HepG2 (cell line): ENCODE results near the gene TSHZ2. TPM values are rescaled to one million over a fixed set of nuclear protein-coding genes. Genes with fewer than 3 reads are reported as not detected.

ENCODE experiments used
- ATAC-seq: fragments of 200-7000 bp; cut with Tn5 transposase; 3 replicates; pipeline ENCODE4 v1.9.1; 2020; ENCODE audit warnings: mild to moderate bottlenecking, moderate library complexity
- BruUV-seq: library from RNA; stranded (reverse); fragments of 400-500 nt; replicated peaks from 2 replicates; lab custom pipeline; 2021; lab: Mats Ljungman, UMichigan
- CTCF ChIA-PET: fragments of 300-600 bp; formaldehyde crosslinking; extraction: SDS; loops from one replicate; lab custom pipeline; 2021; ENCODE audit warnings: low total read pairs, inconsistent platforms, low intra/inter-chr PET ratio; lab: Yijun Ruan, JAX
- POLR2A ChIA-PET: fragments of 350-600 bp; sonication (Branson Sonifier 250); formaldehyde crosslinking; loops from one replicate; lab custom pipeline; 2020; ENCODE audit warnings: antibody characterized with exemption, inconsistent platforms; lab: Yijun Ruan, JAX
- DNase-seq: peaks from one replicate; pipeline ENCODE4 v3.0.0-alpha.2; 2015; ENCODE audit warnings: low spot score
- FAIRE-seq: peaks from 3 replicates; lab custom pipeline; 2011; peaks lifted over from hg19 to GRCh38; lab: Jason Lieb, UNC
- H2AFZ ChIP-seq: one replicate; pipeline ENCODE4 v1.6.1; 2011; ENCODE audit warnings: low read length, inconsistent platforms
- H3K27ac ChIP-seq: fragments of 300-600 bp; 3 replicates; pipeline ENCODE4 v1.8.0; 2011; ENCODE audit warnings: mixed run types, mild to moderate bottlenecking, mixed read lengths, low read length, inconsistent platforms; ENCODE audit not compliant: insufficient read depth; ENCODE audit errors: extremely low read length
- H3K27me3 ChIP-seq, 2 experiments: fragments of 200-600 bp in 1 of 2; 2 replicates in 1 of 2; 3 replicates in 1 of 2; pipeline versions ENCODE4 v1.6.0 to v1.8.0; 2011; ENCODE audit warnings: low read length in 2 of 2, mild to moderate bottlenecking in 2 of 2, moderate library complexity in 2 of 2, inconsistent platforms in 1 of 2; ENCODE audit not compliant: insufficient read depth in 2 of 2, control insufficient read depth in 1 of 2
- H3K36me3 ChIP-seq, 2 experiments: fragments of 200-600 bp in 1 of 2; replicated peaks in 1 of 2; 2 replicates in 1 of 2; 3 replicates in 1 of 2; pipeline versions ENCODE4 v1.5.1 to v1.8.0; 2011; ENCODE audit warnings: low read length in 2 of 2, inconsistent platforms in 1 of 2; ENCODE audit not compliant: insufficient read depth in 2 of 2, control insufficient read depth in 1 of 2
- H3K4me1 ChIP-seq: 2 replicates; pipeline ENCODE4 v1.5.1; 2012; ENCODE audit warnings: low read length, inconsistent platforms; ENCODE audit not compliant: insufficient read depth
- H3K4me2 ChIP-seq: 2 replicates; pipeline ENCODE4 v1.6.0; 2011; ENCODE audit warnings: low read depth, low read length, inconsistent platforms
- H3K4me3 ChIP-seq, 3 experiments: fragments of 200-600 bp in 1 of 3; sonication (generic), shearing (Covaris generic) in 1 of 3; replicated peaks in 1 of 3; 2 replicates each; pipeline ENCODE4 v1.5.1; 2011 to 2016; ENCODE audit warnings: low read length in 3 of 3, inconsistent platforms in 2 of 3, low read depth in 2 of 3, mild to moderate bottlenecking in 2 of 3, control low read depth in 1 of 3, mixed read lengths in 1 of 3; ENCODE audit not compliant: insufficient read depth in 1 of 3
- H3K79me2 ChIP-seq: one replicate; pipeline ENCODE4 v1.6.1; 2011; ENCODE audit warnings: low read length, inconsistent platforms; ENCODE audit not compliant: insufficient read depth
- H3K9ac ChIP-seq: 2 replicates; pipeline ENCODE4 v1.6.0; 2011; ENCODE audit warnings: mild to moderate bottlenecking, low read depth, low read length, inconsistent platforms; ENCODE audit not compliant: insufficient read depth
- H3K9me3 ChIP-seq: 2 replicates; pipeline ENCODE4 v1.5.1; 2012; ENCODE audit warnings: mild to moderate bottlenecking, low read length
- H4K20me1 ChIP-seq: 2 replicates; pipeline ENCODE4 v1.6.0; 2011; ENCODE audit warnings: inconsistent platforms, mild to moderate bottlenecking, low read length, moderate library complexity; ENCODE audit not compliant: insufficient read depth
- BORCS8-MEF2B ChIP-seq: sonication (generic); formaldehyde crosslinking; IDR thresholded peaks from 2 replicates; pipeline ENCODE4 v1.8.0; 2022; ENCODE audit warnings: mild to moderate bottlenecking, missing genetic modification reagents
- MEIS1 ChIP-seq: sonication (generic); formaldehyde crosslinking; IDR thresholded peaks from 2 replicates; pipeline ENCODE4 v1.9.0; 2021; ENCODE audit warnings: mild to moderate bottlenecking, missing genetic modification reagents, moderate library complexity, borderline replicate concordance
- NR2F1 ChIP-seq, 2 experiments: fragments of 450-650 bp in 1 of 2; formaldehyde crosslinking in 1 of 2; IDR thresholded peaks; 2 replicates each; pipeline versions ENCODE4 v1.5.0 to v1.6.1; 2016 to 2020; ENCODE audit warnings: mild to moderate bottlenecking in 1 of 2, missing compliant biosample characterization in 1 of 2, missing genetic modification reagents in 1 of 2, moderate library complexity in 1 of 2
- PAX8 ChIP-seq: sonication (generic); formaldehyde crosslinking; IDR thresholded peaks from 2 replicates; pipeline ENCODE4 v1.8.0; 2022; ENCODE audit warnings: mild to moderate bottlenecking, missing genetic modification reagents, borderline replicate concordance
- POGK ChIP-seq: sonication (generic); formaldehyde crosslinking; conservative IDR thresholded peaks from 2 replicates; pipeline ENCODE4 v1.8.0; 2022; ENCODE audit warnings: mild to moderate bottlenecking, moderate library complexity, missing genetic modification reagents
- REXO4 ChIP-seq: sonication (generic); formaldehyde crosslinking; IDR thresholded peaks from 2 replicates; pipeline ENCODE4 v1.8.0; 2022; ENCODE audit warnings: missing genetic modification reagents, mild to moderate bottlenecking, borderline replicate concordance
- RFXANK ChIP-seq: IDR thresholded peaks from 2 replicates; pipeline ENCODE4 v1.6.1; 2016
- SETDB1 ChIP-seq: sonication (generic); formaldehyde crosslinking; IDR thresholded peaks from 2 replicates; pipeline ENCODE4 v1.5.1; 2020; ENCODE audit warnings: missing genetic modification reagents, mild to moderate bottlenecking, borderline replicate concordance
- ZNF136 ChIP-seq: sonication (generic); formaldehyde crosslinking; IDR thresholded peaks from 2 replicates; pipeline ENCODE4 v1.8.1; 2022; ENCODE audit warnings: low read depth, mild to moderate bottlenecking, moderate library complexity, missing genetic modification reagents
- ZNF274 ChIP-seq: sonication (generic); formaldehyde crosslinking; IDR thresholded peaks from 2 replicates; pipeline ENCODE4 v1.5.1; 2020; ENCODE audit warnings: mild to moderate bottlenecking, missing genetic modification reagents
- ZNF431 ChIP-seq: sonication (generic); formaldehyde crosslinking; IDR thresholded peaks from 2 replicates; pipeline ENCODE4 v1.9.0; 2022; ENCODE audit warnings: missing genetic modification reagents, low read depth, mild to moderate bottlenecking, borderline replicate concordance
- ZNF432 ChIP-seq: sonication (generic); formaldehyde crosslinking; IDR thresholded peaks from 2 replicates; pipeline ENCODE4 v1.5.0; 2020; ENCODE audit warnings: missing genetic modification reagents, mild to moderate bottlenecking, borderline replicate concordance
- ZNF451 ChIP-seq: sonication (generic); formaldehyde crosslinking; IDR thresholded peaks from 2 replicates; pipeline ENCODE4 v1.5.0; 2020; ENCODE audit warnings: mild to moderate bottlenecking, missing genetic modification reagents
- ZNF543 ChIP-seq: sonication (generic); formaldehyde crosslinking; IDR thresholded peaks from 2 replicates; pipeline ENCODE4 v1.4.0; 2020; ENCODE audit warnings: mild to moderate bottlenecking, missing genetic modification reagents
- ZNF737 ChIP-seq: sonication (generic); formaldehyde crosslinking; IDR thresholded peaks from 2 replicates; pipeline ENCODE4 v1.5.0; 2020; ENCODE audit warnings: missing genetic modification reagents, mild to moderate bottlenecking, borderline replicate concordance
- ZNF782 ChIP-seq: sonication (generic); formaldehyde crosslinking; IDR thresholded peaks from 2 replicates; pipeline ENCODE4 v1.4.0; 2020; ENCODE audit warnings: missing genetic modification reagents, mild to moderate bottlenecking, borderline replicate concordance
- ZNF790 ChIP-seq: sonication (generic); formaldehyde crosslinking; IDR thresholded peaks from 2 replicates; pipeline ENCODE4 v1.8.0; 2022; ENCODE audit warnings: missing genetic modification reagents, mild to moderate bottlenecking, borderline replicate concordance
- WGBS: methylation state at CpG from one replicate; pipeline ENCODE4 v1.1.6; 2017; ENCODE audit warnings: low lambda C conversion rate; 5-methylcytosine and 5-hydroxymethylcytosine counted together
- in situ Hi-C: cut with HindIII; loops from 2 replicates; pipeline ENCODE4 v1.10.0; 2017; ENCODE audit warnings: low pct_unique_long_range_greater_than_20kb; ENCODE audit not compliant: extremely low pct_ligation_motif_present
- intact Hi-C: fragments of 100-400 bp; cut with micrococcal nuclease; formaldehyde crosslinking; loops from one replicate; pipeline ENCODE4 v1.10.0; 2022; ENCODE audit not compliant: unreplicated experiment
- polyA plus RNA-seq, 8 experiments: library from polyadenylated mRNA; depleted of rRNA in 3 of 8; stranded (reverse) in 7 of 8; unstranded in 1 of 8; fragments of >200 nt; fragmentation: Illumina TruSeq in 4 of 8; extraction: Trizol in 4 of 8; gene quantifications; 2 replicates each; pipeline versions ENCODE4 v1.2.1 to v1.2.3, GENCODE V29; 2011 to 2016; ENCODE audit warnings: low read depth in 4 of 8, missing spikeins in 1 of 8, mixed read lengths in 1 of 8; ENCODE audit not compliant: insufficient read depth in 1 of 8
- total RNA-seq, 5 experiments: library from RNA; depleted of rRNA; stranded (reverse); fragments of >200 nt; fragmentation: Illumina TruSeq; extraction: Trizol; gene quantifications; 2 replicates each; pipeline ENCODE4 v1.2.3, GENCODE V29; 2016; ENCODE audit warnings: low read depth in 1 of 5
- TF ChIP-seq, protein P1 (sequence below): sonication (generic); formaldehyde crosslinking; IDR thresholded peaks from 2 replicates; pipeline ENCODE4 v1.5.0; 2020; ENCODE audit warnings: mild to moderate bottlenecking, missing genetic modification reagents, borderline replicate concordance
- TF ChIP-seq, protein P2 (sequence below): sonication (generic); formaldehyde crosslinking; IDR thresholded peaks from 2 replicates; pipeline ENCODE4 v1.4.0; 2020; ENCODE audit warnings: missing genetic modification reagents

The TSHZ2 gene
- total and polyA plus RNA-seq, 2 of the 13 experiments (the other 11 are each of a cell fraction or from before 2014, with no cell fraction given), result 0.01 TPM; not detected in 1

GRCh38 chr20:53445932-53446331, 473.8 kb downstream of the TSHZ2 start:
- H3K27me3 ChIP-seq, result peaks cover 0 to 6% of the 10 kb centered on the region in 2 experiments; a peak in 1 of 5 replicates
- CTCF ChIA-PET, result no interaction called here
- H3K36me3 ChIP-seq, result no peaks in the 10 kb centered on the region
- H3K79me2 ChIP-seq, result no peaks in the 10 kb centered on the region
- H3K9ac ChIP-seq, result no peak overlapping the region
- no peak for DNase-seq
- WGBS, result 76% methylated on average over 7 of the region's 7 CpGs
- POLR2A ChIA-PET, result no interaction called here
- H3K4me1 ChIP-seq, result peaks cover 8% of the 10 kb centered on the region; the same call in 1 of the 2 replicates
- H3K4me3 ChIP-seq, result no peak overlapping the region
- FAIRE-seq, result no peak
- ATAC-seq, result no peak
- H3K27ac ChIP-seq, result no peak overlapping the region
- H4K20me1 ChIP-seq, result no peaks in the 10 kb centered on the region
- no TSS peak for BruUV-seq
- peaks cover 17% of the 10 kb centered on the region for H3K9me3 ChIP-seq
- intact Hi-C loops (no loop called here), in situ Hi-C loops (no loop called here)
- H2AFZ ChIP-seq, result no peak overlapping the region
- H3K4me2 ChIP-seq, result no peak overlapping the region
- no peak for TF ChIP-seq MEIS1 (CRISPR knock-in tag)
- TF ChIP-seq, protein P1, sequence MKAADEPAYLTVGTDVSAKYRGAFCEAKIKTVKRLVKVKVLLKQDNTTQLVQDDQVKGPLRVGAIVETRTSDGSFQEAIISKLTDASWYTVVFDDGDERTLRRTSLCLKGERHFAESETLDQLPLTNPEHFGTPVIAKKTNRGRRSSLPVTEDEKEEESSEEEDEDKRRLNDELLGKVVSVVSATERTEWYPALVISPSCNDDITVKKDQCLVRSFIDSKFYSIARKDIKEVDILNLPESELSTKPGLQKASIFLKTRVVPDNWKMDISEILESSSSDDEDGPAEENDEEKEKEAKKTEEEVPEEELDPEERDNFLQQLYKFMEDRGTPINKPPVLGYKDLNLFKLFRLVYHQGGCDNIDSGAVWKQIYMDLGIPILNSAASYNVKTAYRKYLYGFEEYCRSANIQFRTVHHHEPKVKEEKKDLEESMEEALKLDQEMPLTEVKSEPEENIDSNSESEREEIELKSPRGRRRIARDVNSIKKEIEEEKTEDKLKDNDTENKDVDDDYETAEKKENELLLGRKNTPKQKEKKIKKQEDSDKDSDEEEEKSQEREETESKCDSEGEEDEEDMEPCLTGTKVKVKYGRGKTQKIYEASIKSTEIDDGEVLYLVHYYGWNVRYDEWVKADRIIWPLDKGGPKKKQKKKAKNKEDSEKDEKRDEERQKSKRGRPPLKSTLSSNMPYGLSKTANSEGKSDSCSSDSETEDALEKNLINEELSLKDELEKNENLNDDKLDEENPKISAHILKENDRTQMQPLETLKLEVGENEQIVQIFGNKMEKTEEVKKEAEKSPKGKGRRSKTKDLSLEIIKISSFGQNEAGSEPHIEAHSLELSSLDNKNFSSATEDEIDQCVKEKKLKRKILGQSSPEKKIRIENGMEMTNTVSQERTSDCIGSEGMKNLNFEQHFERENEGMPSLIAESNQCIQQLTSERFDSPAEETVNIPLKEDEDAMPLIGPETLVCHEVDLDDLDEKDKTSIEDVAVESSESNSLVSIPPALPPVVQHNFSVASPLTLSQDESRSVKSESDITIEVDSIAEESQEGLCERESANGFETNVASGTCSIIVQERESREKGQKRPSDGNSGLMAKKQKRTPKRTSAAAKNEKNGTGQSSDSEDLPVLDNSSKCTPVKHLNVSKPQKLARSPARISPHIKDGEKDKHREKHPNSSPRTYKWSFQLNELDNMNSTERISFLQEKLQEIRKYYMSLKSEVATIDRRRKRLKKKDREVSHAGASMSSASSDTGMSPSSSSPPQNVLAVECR (CRISPR knock-in tag), result no peak
- no peak for TF ChIP-seq ZNF431 (CRISPR knock-in tag)
- TF ChIP-seq ZNF274, result no peak
- TF ChIP-seq SETDB1 (CRISPR knock-in tag), result no peak
- TF ChIP-seq NR2F1 (CRISPR knock-in tag; IDR thresholded peaks at IDR 0.05), result no peak
- no peak for TF ChIP-seq ZNF136 (CRISPR knock-in tag)
- no peak for TF ChIP-seq ZNF790 (CRISPR knock-in tag)
- no peak for TF ChIP-seq ZNF451 (CRISPR knock-in tag)
- TF ChIP-seq ZNF432, result no peak
- no peak for TF ChIP-seq ZNF782 (CRISPR knock-in tag)
- TF ChIP-seq, protein P2, sequence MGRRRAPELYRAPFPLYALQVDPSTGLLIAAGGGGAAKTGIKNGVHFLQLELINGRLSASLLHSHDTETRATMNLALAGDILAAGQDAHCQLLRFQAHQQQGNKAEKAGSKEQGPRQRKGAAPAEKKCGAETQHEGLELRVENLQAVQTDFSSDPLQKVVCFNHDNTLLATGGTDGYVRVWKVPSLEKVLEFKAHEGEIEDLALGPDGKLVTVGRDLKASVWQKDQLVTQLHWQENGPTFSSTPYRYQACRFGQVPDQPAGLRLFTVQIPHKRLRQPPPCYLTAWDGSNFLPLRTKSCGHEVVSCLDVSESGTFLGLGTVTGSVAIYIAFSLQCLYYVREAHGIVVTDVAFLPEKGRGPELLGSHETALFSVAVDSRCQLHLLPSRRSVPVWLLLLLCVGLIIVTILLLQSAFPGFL (CRISPR knock-in tag), result no peak
- no peak for TF ChIP-seq RFXANK (CRISPR knock-in tag)
- no peak for TF ChIP-seq ZNF737
- no peak for TF ChIP-seq POGK
- TF ChIP-seq ZNF543 (CRISPR knock-in tag), result no peak
- TF ChIP-seq REXO4 (CRISPR knock-in tag), result no peak
- TF ChIP-seq BORCS8-MEF2B, result no peak
- no peak for TF ChIP-seq PAX8
